Glutamatergic neuron (in vitro differentiated cells): ENCODE measurements around the gene KRT78. TPM values are rescaled to one million over a fixed set of nuclear protein-coding genes. Genes with fewer than 3 reads are reported as not detected.

ENCODE experiments used
- DNase-seq: peaks from one replicate; pipeline ENCODE4 v3.0.0; 2022
- H3K27ac Mint-ChIP-seq: one replicate; pipeline ENCODE4 v1.8.0; 2020; ENCODE audit warnings: mild to moderate bottlenecking, mixed read lengths, inconsistent platforms; ENCODE audit not compliant: unreplicated experiment
- H3K27me3 Mint-ChIP-seq: one replicate; pipeline ENCODE4 v1.8.0; 2020; ENCODE audit warnings: mild to moderate bottlenecking, moderate library complexity, mixed read lengths, inconsistent platforms; ENCODE audit not compliant: unreplicated experiment
- H3K36me3 Mint-ChIP-seq: one replicate; pipeline ENCODE4 v1.8.0; 2020; ENCODE audit warnings: mild to moderate bottlenecking, mixed read lengths, inconsistent platforms; ENCODE audit not compliant: unreplicated experiment
- H3K4me1 Mint-ChIP-seq: one replicate; pipeline ENCODE4 v1.8.0; 2020; ENCODE audit warnings: mild to moderate bottlenecking, low read depth, mixed read lengths, inconsistent platforms; ENCODE audit not compliant: unreplicated experiment
- H3K4me3 Mint-ChIP-seq: one replicate; pipeline ENCODE4 v1.8.0; 2020; ENCODE audit warnings: mild to moderate bottlenecking, mixed read lengths, inconsistent platforms; ENCODE audit not compliant: unreplicated experiment
- H3K9me3 Mint-ChIP-seq: one replicate; pipeline ENCODE4 v1.8.0; 2020; ENCODE audit warnings: mild to moderate bottlenecking, moderate library complexity, mixed read lengths, inconsistent platforms; ENCODE audit not compliant: unreplicated experiment
- CTCF ChIP-seq: fragments of 200-600 bp; sonication (generic); IDR thresholded peaks from one replicate; pipeline ENCODE4 v1.5.0; 2021; ENCODE audit not compliant: partially characterized antibody, unreplicated experiment
- total RNA-seq: library from RNA; stranded (reverse); fragmentation: NEBNext Ultra II Directional; extraction: Animal tissue kit (Norgen Biotek cat#: 25700); gene quantifications from one replicate; pipeline ENCODE4 v1.2.1, GENCODE V29; 2021; ENCODE audit not compliant: unreplicated experiment

The KRT78 gene
- total RNA-seq, 1 donor from 2014 or later: not detected

- Mint-ChIP-seq H3K36me3 (no peaks in the 10 kb centered on the region), H3K4me1 (no peaks in the 10 kb centered on the region), H3K27ac (no peak overlapping the region), H3K27me3 (peaks cover 1% of the 10 kb centered on the region), H3K4me3 (no peak overlapping the region), H3K9me3 (peaks cover 1% of the 10 kb centered on the region)
- DNase-seq: no peak
- TF ChIP-seq CTCF: no peak
Measured at GRCh38 chr12:52824741-52825410, 23.9 kb downstream of the KRT78 start.

GRCh38 chr12:52823761-52824450, 24.9 kb downstream of the KRT78 start:
- Mint-ChIP-seq H3K4me1 (no peaks in the 10 kb centered on the region), H3K36me3 (no peaks in the 10 kb centered on the region), H3K27me3 (peaks cover 1% of the 10 kb centered on the region), H3K4me3 (no peak overlapping the region), H3K9me3 (peaks cover 3% of the 10 kb centered on the region), H3K27ac (no peak overlapping the region)
- TF ChIP-seq CTCF: no peak
- no peak for DNase-seq

- H3K27me3 Mint-ChIP-seq: peaks cover 4% of the 10 kb centered on the region
- no peak overlapping the region for H3K4me3 Mint-ChIP-seq
- DNase-seq: no peak
- H3K27ac Mint-ChIP-seq: no peak overlapping the region
- H3K4me1 Mint-ChIP-seq: no peaks in the 10 kb centered on the region
- TF ChIP-seq CTCF: no peak
- H3K36me3 Mint-ChIP-seq: no peaks in the 10 kb centered on the region
- H3K9me3 Mint-ChIP-seq: peaks cover 3% of the 10 kb centered on the region
Measured at GRCh38 chr12:52822771-52823510, 25.9 kb downstream of the KRT78 start.

- TF ChIP-seq CTCF: no peak
- H3K4me1 Mint-ChIP-seq: no peaks in the 10 kb centered on the region
- H3K9me3 Mint-ChIP-seq: peaks cover 3% of the 10 kb centered on the region
Measured at GRCh38 chr12:52821826-52822660, 26.8 kb downstream of the KRT78 start.

More at GRCh38 chr12:52821826-52822660, 26.8 kb downstream of the KRT78 start:
- H3K27me3 Mint-ChIP-seq: peaks cover 5% of the 10 kb centered on the region
- H3K27ac Mint-ChIP-seq: no peak overlapping the region
- H3K4me3 Mint-ChIP-seq: no peak overlapping the region
- H3K36me3 Mint-ChIP-seq: no peaks in the 10 kb centered on the region
- no peak for DNase-seq
